Measurements from ENCODE around the gene RNF187.
A peak's percentile ranks its signal among the peaks of the same experiment; 100 is the strongest.

- TF ChIP-seq CTCF (conservative IDR thresholded peaks at IDR 0.05 in 1 of 2, IDR thresholded peaks at IDR 0.05 in 1 of 2; ENCODE audit: extremely low read depth in 1 of 2, insufficient read depth in 1 of 2, low read depth in 1 of 2, low read length in 2 of 2) (peak; percentile 54 to 67), EZH2 (IDR thresholded peaks at IDR 0.05; ENCODE audit: borderline replicate concordance, low read length) (no peak)
Observed at GRCh38 chr1:228515200-228515834, 28.1 kb downstream of the RNF187 start.

Measured in mammary epithelial cell (primary cell).